D721Med (cell line): ENCODE data around the gene SH2D3A.

Source experiments
- DNase-seq: peaks from one replicate; pipeline ENCODE4 v3.0.0; 2011; ENCODE audit warnings: low spot score; ENCODE audit not compliant: insufficient read length
- FAIRE-seq: peaks from 2 replicates; lab custom pipeline; 2011; peaks lifted over from hg19 to GRCh38; lab: Jason Lieb, UNC
- TF ChIP-seq, protein P1 (sequence below): IDR thresholded peaks from 2 replicates; pipeline ENCODE4 v1.5.1; 2012; ENCODE audit warnings: mild to moderate bottlenecking, control low read depth; ENCODE audit not compliant: insufficient read depth; ENCODE audit errors: missing control alignments

SH2D3A gene

DNA sequence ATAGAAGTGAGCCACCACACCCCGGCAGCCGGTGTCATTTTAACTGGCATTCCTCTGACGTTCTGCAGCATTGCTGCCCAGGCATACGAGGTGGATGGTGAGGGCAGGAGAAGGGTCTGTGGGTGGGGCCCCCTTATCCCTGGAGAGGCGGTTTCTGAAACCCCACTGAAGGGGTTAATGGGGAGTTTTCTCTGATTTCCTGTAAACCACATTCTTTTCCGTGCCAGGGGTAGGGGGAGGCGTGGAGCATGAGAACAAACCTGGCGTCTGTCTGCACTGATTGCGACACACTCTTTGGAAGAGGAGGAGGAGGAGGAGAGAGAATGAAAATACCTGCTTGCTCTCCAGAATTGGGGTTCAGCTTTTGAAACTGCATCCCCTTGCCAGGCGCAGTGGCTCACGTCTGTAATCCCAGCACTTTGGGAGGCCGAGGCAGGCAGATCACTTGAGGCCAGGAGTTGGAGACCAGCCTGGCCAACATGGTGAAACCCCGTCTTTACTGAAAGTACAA is 44.1 kb downstream of the SH2D3A start:
- DNase-seq = no peak
- TF ChIP-seq, protein P1, sequence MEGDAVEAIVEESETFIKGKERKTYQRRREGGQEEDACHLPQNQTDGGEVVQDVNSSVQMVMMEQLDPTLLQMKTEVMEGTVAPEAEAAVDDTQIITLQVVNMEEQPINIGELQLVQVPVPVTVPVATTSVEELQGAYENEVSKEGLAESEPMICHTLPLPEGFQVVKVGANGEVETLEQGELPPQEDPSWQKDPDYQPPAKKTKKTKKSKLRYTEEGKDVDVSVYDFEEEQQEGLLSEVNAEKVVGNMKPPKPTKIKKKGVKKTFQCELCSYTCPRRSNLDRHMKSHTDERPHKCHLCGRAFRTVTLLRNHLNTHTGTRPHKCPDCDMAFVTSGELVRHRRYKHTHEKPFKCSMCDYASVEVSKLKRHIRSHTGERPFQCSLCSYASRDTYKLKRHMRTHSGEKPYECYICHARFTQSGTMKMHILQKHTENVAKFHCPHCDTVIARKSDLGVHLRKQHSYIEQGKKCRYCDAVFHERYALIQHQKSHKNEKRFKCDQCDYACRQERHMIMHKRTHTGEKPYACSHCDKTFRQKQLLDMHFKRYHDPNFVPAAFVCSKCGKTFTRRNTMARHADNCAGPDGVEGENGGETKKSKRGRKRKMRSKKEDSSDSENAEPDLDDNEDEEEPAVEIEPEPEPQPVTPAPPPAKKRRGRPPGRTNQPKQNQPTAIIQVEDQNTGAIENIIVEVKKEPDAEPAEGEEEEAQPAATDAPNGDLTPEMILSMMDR = no peak
- FAIRE-seq = no peak

GRCh38 chr19:6721773-6722172 is 45.5 kb downstream of the SH2D3A start:
- FAIRE-seq (no peak), DNase-seq (no peak)
- TF ChIP-seq, protein P1 = no peak

DNA sequence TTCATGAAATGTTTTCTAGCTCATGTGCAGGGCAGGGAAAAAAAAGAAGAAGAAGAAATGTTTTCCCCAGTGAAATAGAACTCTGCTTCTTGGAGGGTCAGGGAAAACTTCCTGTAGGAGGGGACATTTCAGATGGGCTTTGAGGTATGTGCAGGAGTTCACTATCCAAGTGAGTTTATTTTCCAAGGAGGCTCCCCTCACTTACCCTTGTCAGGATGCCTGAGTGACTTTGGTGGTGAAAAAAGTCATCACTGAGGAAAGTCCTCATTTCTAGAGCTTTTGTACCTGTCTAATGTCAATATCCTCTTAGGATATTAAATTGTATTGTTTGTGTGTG is 46.1 kb downstream of the SH2D3A start:
- DNase-seq (no peak), FAIRE-seq (no peak)
- TF ChIP-seq, protein P1 = no peak

DNA sequence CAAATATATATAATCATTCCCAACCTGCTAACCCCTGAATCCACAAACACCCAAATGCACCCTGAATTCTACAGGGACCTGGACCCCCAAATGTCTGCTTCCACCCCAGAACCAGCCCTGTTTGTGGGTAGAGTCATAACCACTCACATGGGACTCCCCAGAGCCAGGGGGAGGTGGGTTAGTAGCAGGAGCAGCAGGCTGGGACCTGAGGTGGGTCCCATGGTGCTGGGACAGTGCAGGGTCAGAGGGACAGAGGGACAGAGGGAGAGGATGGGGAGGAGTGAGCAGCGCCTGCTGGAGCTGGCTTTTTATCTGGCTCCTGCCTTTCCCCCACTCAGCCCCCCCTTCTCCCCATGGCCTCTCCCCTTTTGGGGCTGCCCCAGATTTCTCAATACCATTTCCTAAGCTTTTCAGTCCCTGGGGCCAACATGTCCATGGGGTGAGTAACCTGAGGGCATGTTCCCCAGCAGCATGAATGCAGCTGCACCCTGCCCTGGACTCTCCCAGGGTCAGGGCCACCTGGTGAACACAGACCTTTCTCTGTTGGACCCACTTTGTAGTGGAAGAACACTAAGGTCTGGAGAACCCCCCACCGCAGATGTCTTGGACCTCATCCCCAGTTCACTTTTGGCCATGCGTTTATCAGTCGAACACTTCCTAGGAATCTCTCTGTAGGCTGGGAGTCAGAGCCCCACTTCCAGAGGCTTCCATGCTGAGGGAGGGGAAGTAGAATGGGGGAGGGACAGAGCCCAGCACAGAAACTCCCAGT is 46.7 kb downstream of the SH2D3A start, which contains the start of gene C3:
Gene C3 (minus strand): TSS at position 282 of the 769 bp plus-strand sequence. CDS start 61 bp downstream, at position 221.
- no peak for FAIRE-seq
- TF ChIP-seq, protein P1 = no peak
- DNase-seq = no peak

DNA sequence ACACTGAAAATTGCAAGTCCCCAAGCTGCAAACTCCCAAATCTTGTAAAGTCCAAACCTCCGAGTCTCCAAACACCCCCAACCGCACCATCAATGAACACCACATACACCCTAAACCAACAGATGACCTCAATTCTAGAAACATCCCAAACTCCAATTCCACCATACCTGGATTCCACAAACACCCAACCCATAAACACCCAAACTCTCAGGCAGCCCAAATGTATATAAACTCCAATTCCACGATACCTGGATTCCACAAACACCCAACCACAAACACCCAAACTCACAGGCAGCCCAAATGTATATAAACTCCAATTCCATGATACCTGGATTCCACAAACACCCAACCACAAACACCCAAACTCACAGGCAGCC is 47.3 kb downstream of the SH2D3A start:
- DNase-seq (no peak), FAIRE-seq (no peak)
- TF ChIP-seq, protein P1 = no peak

GRCh38 chr19:6719540-6719861 is 47.7 kb downstream of the SH2D3A start:
- TF ChIP-seq, protein P1 = no peak
- DNase-seq (no peak), FAIRE-seq (no peak)
